ENCODE measurements around the gene FA2H.

FA2H gene

GRCh38 chr16:74753180-74753579 is 21.4 kb downstream of the FA2H start:
- no peak overlapping the region for H3K4me3 ChIP-seq (ENCODE audit: low read depth, low read length)
- TF ChIP-seq, protein P1, sequence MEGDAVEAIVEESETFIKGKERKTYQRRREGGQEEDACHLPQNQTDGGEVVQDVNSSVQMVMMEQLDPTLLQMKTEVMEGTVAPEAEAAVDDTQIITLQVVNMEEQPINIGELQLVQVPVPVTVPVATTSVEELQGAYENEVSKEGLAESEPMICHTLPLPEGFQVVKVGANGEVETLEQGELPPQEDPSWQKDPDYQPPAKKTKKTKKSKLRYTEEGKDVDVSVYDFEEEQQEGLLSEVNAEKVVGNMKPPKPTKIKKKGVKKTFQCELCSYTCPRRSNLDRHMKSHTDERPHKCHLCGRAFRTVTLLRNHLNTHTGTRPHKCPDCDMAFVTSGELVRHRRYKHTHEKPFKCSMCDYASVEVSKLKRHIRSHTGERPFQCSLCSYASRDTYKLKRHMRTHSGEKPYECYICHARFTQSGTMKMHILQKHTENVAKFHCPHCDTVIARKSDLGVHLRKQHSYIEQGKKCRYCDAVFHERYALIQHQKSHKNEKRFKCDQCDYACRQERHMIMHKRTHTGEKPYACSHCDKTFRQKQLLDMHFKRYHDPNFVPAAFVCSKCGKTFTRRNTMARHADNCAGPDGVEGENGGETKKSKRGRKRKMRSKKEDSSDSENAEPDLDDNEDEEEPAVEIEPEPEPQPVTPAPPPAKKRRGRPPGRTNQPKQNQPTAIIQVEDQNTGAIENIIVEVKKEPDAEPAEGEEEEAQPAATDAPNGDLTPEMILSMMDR (IDR thresholded peaks at IDR 0.05; ENCODE audit: low read depth, low read length, missing control alignments) = no peak
- in situ Hi-C loops (cut with HindIII; ENCODE audit: low sequenced_read_pairs) = no loop called here
- DNase-seq (ENCODE audit: low read depth) = no peak

- in situ Hi-C loops (cut with HindIII; ENCODE audit: low sequenced_read_pairs) = no loop called here
- no peak for DNase-seq (ENCODE audit: low read depth)
- H3K4me3 ChIP-seq (ENCODE audit: low read depth, low read length) = no peak overlapping the region
- TF ChIP-seq, protein P1 (IDR thresholded peaks at IDR 0.05; ENCODE audit: low read depth, low read length, missing control alignments) = no peak
Measured at GRCh38 chr16:74752756-74753155, 21.9 kb downstream of the FA2H start.

DNA sequence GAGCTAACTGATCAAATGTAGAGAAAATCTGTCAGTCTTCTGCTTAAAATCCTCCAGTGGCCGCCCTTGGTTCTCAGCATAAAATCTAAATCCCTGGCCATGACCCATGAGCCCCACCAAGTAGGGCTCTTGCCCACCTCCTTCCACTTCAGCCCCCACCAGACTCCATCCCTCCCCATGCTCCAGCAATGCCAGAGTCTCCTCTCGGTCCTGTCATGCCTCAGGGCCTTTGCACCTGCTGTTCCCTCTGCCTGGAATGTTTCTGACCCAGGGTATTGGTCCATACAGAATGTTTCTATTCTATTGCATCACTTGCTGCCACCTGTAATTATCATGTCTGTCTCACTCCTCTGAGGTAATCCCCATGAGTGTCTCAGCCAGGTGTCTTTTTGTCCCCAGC is 22.4 kb downstream of the FA2H start:
- H3K4me3 ChIP-seq (ENCODE audit: low read depth, low read length) = no peak overlapping the region
- in situ Hi-C loops (cut with HindIII; ENCODE audit: low sequenced_read_pairs) = no loop called here
- TF ChIP-seq, protein P1 (IDR thresholded peaks at IDR 0.05; ENCODE audit: low read depth, low read length, missing control alignments) = no peak
- DNase-seq (ENCODE audit: low read depth) = no peak

DNA sequence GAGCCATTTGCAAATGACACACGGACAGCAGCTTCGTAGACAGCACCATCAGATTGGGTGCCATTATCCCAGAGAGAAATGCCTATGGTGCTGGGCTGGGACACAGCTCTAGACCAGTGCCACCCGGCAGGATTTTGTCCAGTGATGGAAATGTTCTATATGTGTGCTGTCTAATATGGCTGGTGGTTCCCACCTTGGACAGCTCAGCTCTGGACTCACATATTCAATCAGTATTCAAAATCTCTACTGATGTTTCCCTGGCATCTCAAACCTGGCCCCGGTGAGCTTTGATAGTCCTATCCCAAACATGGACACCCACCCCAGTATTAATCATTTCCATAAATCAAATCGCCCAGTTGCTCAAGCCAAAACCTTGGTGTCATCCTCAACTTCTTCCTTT is 23.0 kb downstream of the FA2H start:
- TF ChIP-seq, protein P1 (IDR thresholded peaks at IDR 0.05; ENCODE audit: low read depth, low read length, missing control alignments) = no peak
- in situ Hi-C loops (cut with HindIII; ENCODE audit: low sequenced_read_pairs) = no loop called here
- no peak overlapping the region for H3K4me3 ChIP-seq (ENCODE audit: low read depth, low read length)
- no peak for DNase-seq (ENCODE audit: low read depth)

DNA sequence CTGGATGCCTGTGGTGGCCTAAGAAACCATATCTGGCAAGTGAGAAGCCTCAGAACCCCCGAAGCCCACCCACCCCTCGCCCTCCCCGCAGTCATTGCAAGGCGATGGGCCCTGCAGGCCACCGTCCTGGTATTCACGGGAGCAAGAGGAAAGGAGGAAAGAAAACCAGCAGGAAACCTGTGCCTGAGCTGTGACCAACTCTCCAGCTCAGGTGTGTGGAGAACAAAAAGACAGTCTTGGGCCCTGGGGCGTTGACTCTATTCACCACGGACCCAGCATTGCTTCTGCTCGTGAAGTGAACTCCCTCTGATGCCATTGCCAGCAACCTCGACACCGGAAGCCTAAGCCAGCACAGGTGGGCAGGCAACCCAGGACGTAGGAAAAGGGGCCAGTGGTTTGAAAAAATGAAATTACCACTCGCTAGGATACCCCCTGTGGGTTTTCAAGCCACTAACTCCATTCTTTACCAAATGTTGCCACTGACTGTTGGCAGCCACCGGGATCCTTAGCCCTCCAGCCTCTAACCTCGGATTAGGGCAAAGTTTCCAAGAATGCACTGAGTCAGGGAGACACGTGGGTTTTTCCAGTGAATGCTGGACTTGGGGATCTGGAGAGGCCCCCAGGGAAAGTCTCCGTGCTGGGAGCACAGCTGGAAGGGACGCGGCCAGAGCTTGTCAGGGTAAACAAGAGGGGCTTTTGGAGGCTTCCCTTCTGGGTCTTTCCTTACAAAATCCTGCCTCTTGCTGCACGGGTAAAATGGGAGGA is 25.1 kb downstream of the FA2H start:
- TF ChIP-seq, protein P1 (IDR thresholded peaks at IDR 0.05; ENCODE audit: low read depth, low read length, missing control alignments) = no peak
- DNase-seq (ENCODE audit: low read depth) = no peak
- in situ Hi-C loops (cut with HindIII; ENCODE audit: low sequenced_read_pairs) = no loop called here
- no peak overlapping the region for H3K4me3 ChIP-seq (ENCODE audit: low read depth, low read length)

GRCh38 chr16:74748616-74749026 is 26.0 kb downstream of the FA2H start:
- TF ChIP-seq, protein P1 (IDR thresholded peaks at IDR 0.05; ENCODE audit: low read depth, low read length, missing control alignments) = no peak
- DNase-seq (ENCODE audit: low read depth) = no peak
- no peak overlapping the region for H3K4me3 ChIP-seq (ENCODE audit: low read depth, low read length)
- in situ Hi-C loops (cut with HindIII; ENCODE audit: low sequenced_read_pairs) = no loop called here
